VCaP (cell line): Measurements from ENCODE around the gene CACNA2D1.

Source experiments
- H3K27ac ChIP-seq: fragments of 450-650 bp; 2 replicates; pipeline ENCODE4 v1.5.1; 2017
- TF ChIP-seq, protein P1 (sequence below): fragments of 450-650 bp; conservative IDR thresholded peaks from 2 replicates; pipeline ENCODE4 v1.5.1; 2017; ENCODE audit warnings: mild to moderate bottlenecking, moderate library complexity

CACNA2D1 gene

DNA sequence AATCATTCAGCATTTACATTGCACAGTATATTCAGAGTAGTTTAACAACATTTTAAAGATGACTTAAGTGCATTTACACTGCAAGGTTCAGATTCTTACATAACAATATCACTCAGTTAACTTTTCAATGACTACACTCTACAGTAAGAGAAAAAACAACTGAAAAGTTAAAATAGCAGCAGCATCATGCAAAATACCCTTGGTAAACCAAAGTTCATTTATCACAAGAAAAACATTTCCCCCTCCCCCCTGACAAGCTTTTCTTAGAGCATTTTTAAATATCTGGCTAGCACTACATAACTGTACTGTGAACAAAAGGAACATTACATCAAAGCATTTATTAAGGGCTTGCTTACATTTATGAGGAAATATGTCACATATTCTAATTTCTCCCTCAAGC lies 494.3 kb downstream of the CACNA2D1 start:
- no peak overlapping the region for H3K27ac ChIP-seq
- TF ChIP-seq, protein P1, sequence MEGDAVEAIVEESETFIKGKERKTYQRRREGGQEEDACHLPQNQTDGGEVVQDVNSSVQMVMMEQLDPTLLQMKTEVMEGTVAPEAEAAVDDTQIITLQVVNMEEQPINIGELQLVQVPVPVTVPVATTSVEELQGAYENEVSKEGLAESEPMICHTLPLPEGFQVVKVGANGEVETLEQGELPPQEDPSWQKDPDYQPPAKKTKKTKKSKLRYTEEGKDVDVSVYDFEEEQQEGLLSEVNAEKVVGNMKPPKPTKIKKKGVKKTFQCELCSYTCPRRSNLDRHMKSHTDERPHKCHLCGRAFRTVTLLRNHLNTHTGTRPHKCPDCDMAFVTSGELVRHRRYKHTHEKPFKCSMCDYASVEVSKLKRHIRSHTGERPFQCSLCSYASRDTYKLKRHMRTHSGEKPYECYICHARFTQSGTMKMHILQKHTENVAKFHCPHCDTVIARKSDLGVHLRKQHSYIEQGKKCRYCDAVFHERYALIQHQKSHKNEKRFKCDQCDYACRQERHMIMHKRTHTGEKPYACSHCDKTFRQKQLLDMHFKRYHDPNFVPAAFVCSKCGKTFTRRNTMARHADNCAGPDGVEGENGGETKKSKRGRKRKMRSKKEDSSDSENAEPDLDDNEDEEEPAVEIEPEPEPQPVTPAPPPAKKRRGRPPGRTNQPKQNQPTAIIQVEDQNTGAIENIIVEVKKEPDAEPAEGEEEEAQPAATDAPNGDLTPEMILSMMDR: no peak

DNA sequence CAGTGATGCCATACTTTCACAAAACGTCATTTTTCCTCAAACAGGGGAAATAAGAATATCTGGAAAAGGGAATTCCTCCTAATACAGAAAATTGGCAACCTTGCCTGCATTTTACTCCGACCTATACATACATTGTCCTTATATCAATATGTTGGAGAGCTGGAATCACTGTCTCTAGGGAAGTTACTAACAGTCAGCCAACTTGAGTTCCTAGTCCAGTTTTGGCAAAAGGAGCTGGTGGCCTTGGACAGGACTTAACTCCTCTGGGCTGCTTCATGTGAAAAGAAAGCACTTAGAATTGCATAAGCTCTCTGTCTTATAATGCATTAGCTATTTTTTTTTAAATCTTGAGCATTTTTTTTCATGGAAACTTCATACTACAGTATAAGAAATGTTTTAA lies 499.5 kb downstream of the CACNA2D1 start:
- TF ChIP-seq, protein P1: no peak
- H3K27ac ChIP-seq: no peak overlapping the region

DNA sequence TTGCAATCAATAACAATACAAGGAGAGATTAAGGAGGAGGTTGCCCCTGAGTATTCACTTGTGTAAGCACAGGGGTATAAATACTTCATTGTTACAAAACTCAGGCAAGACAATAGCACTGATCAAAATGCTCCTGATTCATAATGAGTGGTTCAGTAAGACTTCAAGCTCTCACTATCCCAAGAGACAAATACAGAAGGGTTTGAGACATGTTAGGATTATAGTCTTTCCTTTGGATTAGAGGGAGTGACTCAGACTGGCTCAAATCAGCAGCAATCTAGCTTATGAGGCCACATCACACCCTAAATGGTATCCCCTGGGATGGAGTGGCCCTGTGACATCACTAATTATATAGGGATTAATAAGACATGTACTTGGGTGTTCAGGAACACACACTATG lies 506.5 kb downstream of the CACNA2D1 start:
- TF ChIP-seq, protein P1: no peak
- no peak overlapping the region for H3K27ac ChIP-seq

DNA sequence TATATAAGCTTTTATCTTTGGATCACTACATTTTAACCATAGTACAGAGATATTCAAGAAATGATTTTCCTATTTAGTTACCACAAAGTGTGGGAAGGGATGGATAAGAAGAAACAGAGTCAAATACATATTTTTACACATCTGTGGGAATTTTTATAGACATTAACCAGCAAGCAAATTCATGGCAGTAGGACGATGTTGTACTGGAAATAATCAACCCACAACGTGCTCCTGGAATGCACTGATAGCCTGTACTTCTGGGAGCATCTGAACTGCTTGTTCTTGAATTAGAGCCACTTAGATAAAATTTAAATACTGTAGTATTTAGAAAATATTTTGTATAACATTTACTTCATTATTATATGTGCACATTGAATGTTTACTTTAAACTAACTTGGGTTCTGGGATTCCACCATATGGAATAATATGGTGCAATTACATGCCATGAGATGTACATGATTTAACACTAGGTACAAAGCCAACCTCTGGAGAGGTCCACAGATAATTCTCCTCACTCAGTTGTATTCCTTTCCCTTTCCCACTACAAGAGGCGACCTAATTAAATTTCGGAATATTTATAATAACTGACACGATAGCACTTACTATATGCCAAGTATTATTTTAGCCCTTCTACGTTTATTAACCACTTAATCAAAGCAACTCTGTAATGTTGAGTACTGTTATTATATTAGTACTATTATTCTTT lies 508.8 kb downstream of the CACNA2D1 start:
- H3K27ac ChIP-seq: no peak overlapping the region
- TF ChIP-seq, protein P1: no peak

DNA sequence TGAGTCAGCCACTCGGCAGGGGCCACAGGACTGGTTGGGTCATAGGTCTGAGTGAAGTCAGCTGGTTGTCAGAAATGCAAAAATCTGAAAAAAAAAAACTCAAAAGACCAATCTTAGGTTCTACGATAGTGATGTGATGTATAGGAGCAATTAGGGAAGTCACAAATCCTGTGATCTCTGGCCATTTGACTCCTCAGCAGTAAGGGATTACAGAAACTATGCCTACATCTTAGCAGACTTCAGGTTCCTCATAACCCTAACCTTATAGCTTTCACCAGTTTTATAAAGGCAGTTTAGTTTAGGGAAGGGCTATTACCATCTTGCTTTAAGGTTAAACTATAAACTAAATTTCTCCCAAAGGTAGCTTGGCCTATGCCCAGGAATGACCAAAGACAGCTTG lies 510.6 kb downstream of the CACNA2D1 start:
- no peak overlapping the region for H3K27ac ChIP-seq
- TF ChIP-seq, protein P1: no peak

DNA sequence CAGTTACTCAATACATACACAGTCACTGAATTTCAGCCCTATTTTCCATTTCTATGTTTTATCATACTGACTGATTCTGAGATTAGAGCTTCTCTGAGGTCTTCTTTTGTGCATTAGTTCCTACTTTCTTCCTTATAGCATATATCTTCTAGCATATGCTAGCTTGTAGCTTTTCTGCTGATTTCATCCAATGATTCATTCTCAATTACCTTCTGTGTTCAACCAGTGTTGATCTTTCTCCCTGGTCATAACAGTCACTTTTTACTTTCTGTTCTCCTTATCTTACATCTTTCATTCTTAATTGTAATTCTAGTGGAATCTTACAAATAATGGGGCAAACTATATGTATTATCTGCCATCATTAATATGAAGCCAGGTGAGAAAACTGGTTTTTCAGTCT lies 514.2 kb downstream of the CACNA2D1 start:
- TF ChIP-seq, protein P1: no peak

DNA sequence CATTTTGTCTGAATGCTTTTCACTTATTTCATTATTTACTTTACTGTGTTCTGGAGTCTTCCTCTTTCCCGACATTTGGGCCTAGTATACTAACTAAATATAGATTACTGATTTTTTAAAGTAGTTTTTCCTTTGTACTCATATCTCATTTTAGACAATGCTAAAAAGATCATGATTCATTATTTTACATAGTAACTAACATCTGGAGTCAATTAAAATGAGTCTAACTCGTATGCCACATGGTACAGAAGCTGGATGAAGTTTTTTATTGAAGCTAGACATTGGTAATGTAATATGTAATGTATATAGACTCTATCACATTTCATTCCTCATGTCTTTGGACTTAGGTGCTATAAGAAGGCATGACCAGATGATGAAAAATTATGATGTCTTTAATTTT lies 517.4 kb downstream of the CACNA2D1 start:
- H3K27ac ChIP-seq: no peak overlapping the region
- TF ChIP-seq, protein P1: no peak

More for the DNA sequence above, 514.2 kb downstream of the CACNA2D1 start:
- no peak overlapping the region for H3K27ac ChIP-seq
